CD4-positive, alpha-beta T cell treated with Interleukin-6 at 100 ng/mL for 8 hours (primary cell): ENCODE measurements around the gene ZNF708.
"Not testable (repeated sequence)": the region's sequence is repeated elsewhere in the genome, so short reads cannot be mapped to it uniquely, and the experiment has no call there.

Experiments
- DNase-seq: peaks from one replicate; pipeline ENCODE4 v3.0.0-alpha.2; 2020; ENCODE audit warnings: mixed read lengths, low spot score

ZNF708 gene

GRCh38 chr19:21260164-21260847, 68.9 kb downstream of the ZNF708 start:
- DNase-seq, result no peak

- DNase-seq, result not testable (repeated sequence)
Measured at GRCh38 chr19:21259421-21260124, 69.6 kb downstream of the ZNF708 start.

- DNase-seq, result no peak
Measured at GRCh38 chr19:21256722-21257121, 72.5 kb downstream of the ZNF708 start.
